ENCODE results near the gene CYP4F2.
"Not testable (repeated sequence)": the region's sequence is repeated elsewhere in the genome, so short reads cannot be mapped to it uniquely, and the experiment has no call there.

Gene CYP4F2

GRCh38 chr19:15897026-15897737, 692 bp downstream of the CYP4F2 start:
- DNase-seq, result no peak

- DNase-seq, result no peak
These were observed 1.9 kb downstream of the CYP4F2 start for GRCh38 chr19:15895876-15896430.

GRCh38 chr19:15894359-15894758, 3.5 kb downstream of the CYP4F2 start:
- no peak for DNase-seq

GRCh38 chr19:15893477-15893876, 4.4 kb downstream of the CYP4F2 start:
- no peak for DNase-seq

- DNase-seq, result no peak
These were observed 5.9 kb downstream of the CYP4F2 start for GRCh38 chr19:15892012-15892411.

GRCh38 chr19:15891434-15891833, 6.4 kb downstream of the CYP4F2 start:
- DNase-seq, result no peak

GRCh38 chr19:15889339-15889738, 8.5 kb downstream of the CYP4F2 start:
- not testable (repeated sequence) for DNase-seq

- DNase-seq, result no peak
These were observed 12.0 kb downstream of the CYP4F2 start for GRCh38 chr19:15885919-15886318.

GRCh38 chr19:15885167-15885566, 12.7 kb downstream of the CYP4F2 start:
- no peak for DNase-seq

GRCh38 chr19:15883329-15883728, 14.5 kb downstream of the CYP4F2 start:
- DNase-seq, result not testable (repeated sequence)

- DNase-seq, result no peak
These were observed 22.9 kb downstream of the CYP4F2 start for GRCh38 chr19:15874821-15875474.

- DNase-seq, result not testable (repeated sequence)
These were observed 24.1 kb downstream of the CYP4F2 start for GRCh38 chr19:15873771-15874170.

GRCh38 chr19:15871570-15871969, 26.3 kb downstream of the CYP4F2 start:
- DNase-seq, result no peak

GRCh38 chr19:15869873-15870272, 28.0 kb downstream of the CYP4F2 start:
- DNase-seq, result no peak

GRCh38 chr19:15869109-15869555, 28.7 kb downstream of the CYP4F2 start:
- no peak for DNase-seq

- DNase-seq, result no peak
These were observed 31.2 kb downstream of the CYP4F2 start for GRCh38 chr19:15866636-15867035.

GRCh38 chr19:15864824-15865223, 33.0 kb downstream of the CYP4F2 start:
- no peak for DNase-seq

- DNase-seq, result no peak
These were observed 34.6 kb downstream of the CYP4F2 start for GRCh38 chr19:15863272-15863671.

- DNase-seq, result no peak
These were observed 35.4 kb downstream of the CYP4F2 start for GRCh38 chr19:15862444-15862843.

- no peak for DNase-seq
These were observed 37.4 kb downstream of the CYP4F2 start for GRCh38 chr19:15860522-15860921.

- no peak for DNase-seq
These were observed 38.7 kb downstream of the CYP4F2 start for GRCh38 chr19:15859187-15859586.

- no peak for DNase-seq
These were observed 47.5 kb downstream of the CYP4F2 start for GRCh38 chr19:15850385-15850784.

GRCh38 chr19:15846923-15847322, 51.0 kb downstream of the CYP4F2 start:
- no peak for DNase-seq

- not testable (repeated sequence) for DNase-seq
These were observed 54.0 kb downstream of the CYP4F2 start for GRCh38 chr19:15843894-15844222.

Measured in NCI-H1092 (cell line).